Stimulated activated CD8-positive, alpha-beta memory T cell treated with anti-CD3 and anti-CD28 coated beads, Interleukin-4, amount 100 ng/mL, for 48 hours (primary cell): ENCODE results near the gene PPM1K.

Experiments used
- DNase-seq: peaks from one replicate; pipeline ENCODE4 v3.0.0-alpha.2; 2020

Gene PPM1K

DNA sequence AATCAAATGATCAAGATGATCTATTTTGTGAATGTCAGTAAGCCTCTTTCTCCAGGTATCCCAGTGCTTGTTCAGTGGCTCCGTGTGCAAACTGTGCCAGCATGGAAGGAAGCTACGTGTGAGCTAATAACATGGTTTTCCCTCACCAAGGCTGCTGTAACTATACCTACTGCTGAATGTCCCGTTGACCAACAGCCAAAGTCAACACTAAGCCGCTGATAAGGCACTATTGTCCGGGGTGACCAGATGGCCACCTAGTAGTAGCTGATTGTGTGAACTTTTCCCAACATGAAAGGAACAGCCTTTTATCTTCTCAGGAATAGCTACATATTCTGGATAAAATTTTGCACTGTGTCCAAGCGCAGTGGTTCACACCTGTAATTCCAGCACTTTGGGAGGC, 68.0 kb downstream of the PPM1K start:
- no peak for DNase-seq

- DNase-seq = no peak
Observed at GRCh38 chr4:88215351-88215750, 69.0 kb downstream of the PPM1K start.

DNA sequence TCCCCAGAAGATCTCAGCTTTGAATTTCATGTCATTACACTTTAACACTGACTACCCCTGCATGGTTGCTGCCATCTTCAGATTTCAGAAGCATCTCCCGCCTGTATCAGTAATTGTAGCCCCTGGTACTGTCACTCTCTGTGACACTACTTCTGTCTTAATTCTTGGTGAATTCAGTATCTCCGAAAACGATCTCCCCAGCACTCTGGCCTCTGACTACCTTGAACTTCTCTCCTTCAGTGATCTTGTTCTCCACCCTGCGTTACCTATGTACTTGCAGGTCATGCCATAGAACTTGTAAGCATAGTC, 72.2 kb downstream of the PPM1K start:
- no peak for DNase-seq

DNA sequence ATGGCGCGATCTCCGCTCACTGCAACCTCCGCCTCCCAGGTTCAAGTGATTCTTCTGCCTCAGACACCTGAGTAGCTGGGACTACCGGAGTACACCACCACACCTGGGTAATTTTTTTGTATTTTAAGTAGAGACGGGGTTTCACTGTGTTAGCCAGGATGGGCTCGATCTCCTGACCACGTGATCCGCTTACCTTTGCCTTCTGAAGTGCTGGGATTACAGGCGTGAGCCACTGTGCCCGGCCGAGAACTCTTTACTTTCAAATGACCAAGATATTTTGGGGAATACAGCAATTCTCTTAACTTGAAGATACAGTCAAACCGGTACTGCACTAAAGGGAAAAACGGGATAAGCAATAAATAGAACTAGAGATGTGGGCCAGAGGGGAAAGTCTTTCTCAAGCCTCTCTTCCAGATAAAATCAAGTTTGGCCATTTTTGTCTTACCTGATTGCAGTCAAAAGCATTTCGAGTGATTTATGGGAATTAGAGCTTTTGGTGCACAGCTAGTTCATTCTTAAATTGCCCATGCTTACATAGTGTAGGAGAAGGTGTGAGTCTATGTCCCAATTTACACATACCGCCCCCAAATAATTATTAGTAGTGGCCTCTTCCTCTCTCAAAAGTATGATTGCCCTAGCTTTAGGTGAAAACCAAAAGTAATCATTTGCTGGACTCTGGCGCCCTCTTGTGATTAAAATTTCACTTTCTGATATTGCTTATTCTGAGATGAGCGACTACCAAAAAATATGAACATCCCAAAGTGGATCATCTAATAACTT, 72.7 kb downstream of the PPM1K start:
- DNase-seq = peak; percentile 57

- no peak for DNase-seq
Observed at GRCh38 chr4:88208156-88208555, 76.2 kb downstream of the PPM1K start.
